ENCODE data around the gene DNAJC1.
"Not testable (repeated sequence)": the region's sequence is repeated elsewhere in the genome, so short reads cannot be mapped to it uniquely, and the experiment has no call there.

Gene DNAJC1

GRCh38 chr10:21907436-21907835, 96.1 kb downstream of the DNAJC1 start:
- DNase-seq (ENCODE audit: low read depth in 2 of 2) = no peak

GRCh38 chr10:21904930-21905329, 98.6 kb downstream of the DNAJC1 start:
- no peak for DNase-seq (ENCODE audit: low read depth in 2 of 2)

GRCh38 chr10:21899736-21900135, 103.8 kb downstream of the DNAJC1 start:
- DNase-seq (ENCODE audit: low read depth in 2 of 2) = no peak

GRCh38 chr10:21895932-21896331, 107.6 kb downstream of the DNAJC1 start:
- DNase-seq (ENCODE audit: low read depth in 2 of 2) = no peak

GRCh38 chr10:21894648-21895342, 108.7 kb downstream of the DNAJC1 start:
- no peak for DNase-seq (ENCODE audit: low read depth in 2 of 2)

- DNase-seq (ENCODE audit: low read depth in 2 of 2) = no peak
These were observed 112.1 kb downstream of the DNAJC1 start for GRCh38 chr10:21891439-21891838.

- DNase-seq (ENCODE audit: low read depth in 2 of 2) = no peak
These were observed 113.9 kb downstream of the DNAJC1 start for GRCh38 chr10:21889477-21890275.

GRCh38 chr10:21888959-21889358, 114.6 kb downstream of the DNAJC1 start:
- DNase-seq (ENCODE audit: low read depth in 2 of 2) = no peak

- no peak for DNase-seq (ENCODE audit: low read depth in 2 of 2)
These were observed 117.6 kb downstream of the DNAJC1 start for GRCh38 chr10:21885940-21886339.

- DNase-seq (ENCODE audit: low read depth in 2 of 2) = no peak
These were observed 130.3 kb downstream of the DNAJC1 start for GRCh38 chr10:21873198-21873597.

- DNase-seq (ENCODE audit: low read depth in 2 of 2) = not testable (repeated sequence)
These were observed 130.8 kb downstream of the DNAJC1 start for GRCh38 chr10:21872771-21873170.

GRCh38 chr10:21870849-21871248, 132.7 kb downstream of the DNAJC1 start:
- no peak for DNase-seq (ENCODE audit: low read depth in 2 of 2)

- DNase-seq (ENCODE audit: low read depth in 2 of 2) = not testable (repeated sequence)
These were observed 134.4 kb downstream of the DNAJC1 start for GRCh38 chr10:21869087-21869486.

- no peak for DNase-seq (ENCODE audit: low read depth in 2 of 2)
These were observed 142.8 kb downstream of the DNAJC1 start for GRCh38 chr10:21860718-21861117.

GRCh38 chr10:21858455-21858854, 145.1 kb downstream of the DNAJC1 start:
- DNase-seq (ENCODE audit: low read depth in 2 of 2) = no peak

- no peak for DNase-seq (ENCODE audit: low read depth in 2 of 2)
These were observed 153.9 kb downstream of the DNAJC1 start for GRCh38 chr10:21849607-21850006.

GRCh38 chr10:21843645-21844044, 159.9 kb downstream of the DNAJC1 start:
- no peak for DNase-seq (ENCODE audit: low read depth in 2 of 2)

- DNase-seq (ENCODE audit: low read depth in 2 of 2) = not testable (repeated sequence)
These were observed 162.3 kb downstream of the DNAJC1 start for GRCh38 chr10:21841273-21841672.

GRCh38 chr10:21837487-21837886, 166.0 kb downstream of the DNAJC1 start:
- not testable (repeated sequence) for DNase-seq (ENCODE audit: low read depth in 2 of 2)

GRCh38 chr10:21834574-21834973, 169.0 kb downstream of the DNAJC1 start:
- not testable (repeated sequence) for DNase-seq (ENCODE audit: low read depth in 2 of 2)

GRCh38 chr10:21832821-21833130, 170.8 kb downstream of the DNAJC1 start:
- peak in 1 of 2 experiments; percentile 37 for DNase-seq (ENCODE audit: low read depth in 2 of 2)

- DNase-seq (ENCODE audit: low read depth in 2 of 2) = peak; percentile 49 to 51
These were observed 171.3 kb downstream of the DNAJC1 start for GRCh38 chr10:21831986-21832820.
